ENCODE results near the gene LY9. TPM values are rescaled to one million over a fixed set of nuclear protein-coding genes. Genes with fewer than 3 reads are reported as not detected.

LY9 gene
- total and polyA plus RNA-seq, 12 donors, result 0.10 to 1.4 (median 0.34) TPM; not detected in 6

DNA sequence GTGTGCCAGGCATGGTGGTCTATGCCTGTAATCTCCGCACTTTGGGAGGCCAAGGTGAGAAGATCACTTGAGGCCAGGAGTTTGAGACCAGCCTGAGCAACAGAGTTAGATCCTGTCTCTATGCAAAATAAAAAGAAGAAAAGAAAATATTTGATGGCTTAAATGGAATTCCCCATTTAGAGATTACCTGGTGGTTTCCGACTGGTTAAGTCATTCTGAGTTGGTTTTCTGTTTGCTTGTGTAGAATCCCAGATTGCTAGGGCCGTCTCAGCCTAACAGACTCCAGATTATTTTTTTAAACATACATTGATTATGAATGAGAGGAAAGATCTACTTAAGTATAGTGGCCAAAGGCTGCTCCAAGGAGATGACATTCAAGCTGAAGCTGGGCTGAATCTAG, 22.9 kb upstream of the LY9 start:
- Histone ChIP-seq H3K4me3 (no peak overlapping the region), H3K36me3 (no peaks in the 10 kb centered on the region), H3K27me3 (peaks cover 0 to 19% (median 12%) of the 10 kb centered on the region in 7 donors), H3K27ac (no peak overlapping the region), H3K4me1 (peaks cover 0 to 5% (median 0%) of the 10 kb centered on the region in 9 donors), H3K9me3 (peaks cover 0 to 2% (median 0%) of the 10 kb centered on the region in 11 donors)
- DNase-seq (no peak), ATAC-seq (no peak)
- 85 to 86% methylated on average over 3 of the region's 3 CpGs for WGBS, 2 donors
- TF ChIP-seq, protein P1, sequence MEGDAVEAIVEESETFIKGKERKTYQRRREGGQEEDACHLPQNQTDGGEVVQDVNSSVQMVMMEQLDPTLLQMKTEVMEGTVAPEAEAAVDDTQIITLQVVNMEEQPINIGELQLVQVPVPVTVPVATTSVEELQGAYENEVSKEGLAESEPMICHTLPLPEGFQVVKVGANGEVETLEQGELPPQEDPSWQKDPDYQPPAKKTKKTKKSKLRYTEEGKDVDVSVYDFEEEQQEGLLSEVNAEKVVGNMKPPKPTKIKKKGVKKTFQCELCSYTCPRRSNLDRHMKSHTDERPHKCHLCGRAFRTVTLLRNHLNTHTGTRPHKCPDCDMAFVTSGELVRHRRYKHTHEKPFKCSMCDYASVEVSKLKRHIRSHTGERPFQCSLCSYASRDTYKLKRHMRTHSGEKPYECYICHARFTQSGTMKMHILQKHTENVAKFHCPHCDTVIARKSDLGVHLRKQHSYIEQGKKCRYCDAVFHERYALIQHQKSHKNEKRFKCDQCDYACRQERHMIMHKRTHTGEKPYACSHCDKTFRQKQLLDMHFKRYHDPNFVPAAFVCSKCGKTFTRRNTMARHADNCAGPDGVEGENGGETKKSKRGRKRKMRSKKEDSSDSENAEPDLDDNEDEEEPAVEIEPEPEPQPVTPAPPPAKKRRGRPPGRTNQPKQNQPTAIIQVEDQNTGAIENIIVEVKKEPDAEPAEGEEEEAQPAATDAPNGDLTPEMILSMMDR (IDR thresholded peaks at IDR 0.05), result no peak
- intact Hi-C loops (cut with DNase I), result no loop called here

- peaks cover 0 to 19% (median 12%) of the 10 kb centered on the region in 7 donors for H3K27me3 ChIP-seq
- no peak overlapping the region for H3K27ac ChIP-seq
- ATAC-seq (no peak), DNase-seq (no peak)
- 73 to 82% methylated on average over 2 of the region's 2 CpGs for WGBS, 2 donors
- H3K4me1 ChIP-seq, result no peaks in the 10 kb centered on the region
- peaks cover 0 to 2% (median 0%) of the 10 kb centered on the region in 11 donors for H3K9me3 ChIP-seq
- H3K4me3 ChIP-seq, result no peak overlapping the region
- intact Hi-C loops (cut with DNase I), result no loop called here
- no peaks in the 10 kb centered on the region for H3K36me3 ChIP-seq
- TF ChIP-seq, protein P1 (IDR thresholded peaks at IDR 0.05), result no peak
Observed at GRCh38 chr1:160774886-160775719, 20.9 kb upstream of the LY9 start.

DNA sequence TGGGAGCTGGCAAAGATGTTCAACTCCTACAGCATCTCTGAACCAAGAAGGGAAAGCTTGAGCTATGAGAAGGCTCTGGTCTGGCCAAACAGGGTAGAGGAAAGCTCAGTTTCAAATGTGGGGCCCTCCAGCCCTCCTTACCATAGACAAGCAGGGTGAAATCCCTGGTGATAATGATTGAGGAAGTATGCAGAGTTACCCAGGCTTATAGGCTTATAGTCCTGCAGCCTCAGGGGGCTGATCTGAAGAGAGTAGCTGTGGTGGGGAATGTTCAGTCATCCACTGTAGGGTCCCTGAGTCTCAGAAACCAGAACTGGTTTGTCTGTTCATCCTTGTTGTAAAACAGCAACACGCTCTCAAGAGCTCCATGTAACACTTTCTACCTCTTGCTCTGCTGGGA, 19.8 kb upstream of the LY9 start:
- ATAC-seq, result no peak
- intact Hi-C loops (cut with DNase I), result no loop called here
- WGBS, 2 donors, result 95 to 100% methylated on average over 1 of the region's 1 CpG

DNA sequence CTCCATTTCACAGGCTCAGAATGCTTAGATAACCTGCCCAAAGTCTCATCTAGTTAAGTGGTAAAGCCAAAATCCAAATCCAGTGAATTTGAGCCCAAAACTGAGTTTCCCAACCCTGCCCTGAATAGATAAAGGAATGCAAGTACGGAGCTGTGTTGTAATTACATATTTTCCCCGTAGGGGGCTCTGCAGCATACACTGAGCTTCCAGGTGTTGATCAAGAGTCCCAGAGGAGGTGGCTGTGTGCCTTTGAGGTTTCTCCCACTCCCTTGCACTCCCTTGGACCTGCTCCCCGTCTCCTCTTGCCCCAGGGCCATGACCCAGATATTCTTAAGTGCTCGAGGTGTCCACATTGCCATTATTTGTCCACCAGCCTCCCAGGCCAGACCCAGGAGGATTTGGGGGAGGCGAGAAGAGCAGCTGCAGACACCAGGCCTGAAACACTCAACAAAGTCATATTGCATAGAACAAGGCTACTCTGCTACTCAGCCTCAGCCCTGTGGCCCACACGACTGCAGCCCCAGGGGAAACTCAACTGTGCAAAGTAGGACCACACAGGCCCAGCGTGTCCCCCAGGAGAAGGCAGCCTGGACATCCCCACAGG, 18.4 kb upstream of the LY9 start:
- ATAC-seq (no peak), DNase-seq (no peak)
- Histone ChIP-seq H3K4me1 (peaks cover 0 to 2% (median 0%) of the 10 kb centered on the region in 9 donors), H3K36me3 (no peaks in the 10 kb centered on the region), H3K9me3 (no peaks in the 10 kb centered on the region), H3K4me3 (no peak overlapping the region), H3K27me3 (peaks cover 0 to 19% (median 11%) of the 10 kb centered on the region in 7 donors), H3K27ac (no peak overlapping the region)
- intact Hi-C loops (cut with DNase I), result no loop called here
- TF ChIP-seq, protein P1 (IDR thresholded peaks at IDR 0.05), result peak in 6 of 9 donors; percentile 13 to 54 (median 25)
- WGBS, 2 donors, result 67 to 69% methylated on average over 7 of the region's 7 CpGs

More for the DNA sequence above, 19.8 kb upstream of the LY9 start:
- H3K4me3 ChIP-seq, result no peak overlapping the region
- TF ChIP-seq, protein P1 (IDR thresholded peaks at IDR 0.05), result no peak
- H3K36me3 ChIP-seq, result no peaks in the 10 kb centered on the region
- H3K9me3 ChIP-seq, result peaks cover 0 to 2% (median 0%) of the 10 kb centered on the region in 11 donors
- H3K27ac ChIP-seq, result no peak overlapping the region
- no peak for DNase-seq
- H3K27me3 ChIP-seq, result peaks cover 0 to 19% (median 12%) of the 10 kb centered on the region in 7 donors
- no peaks in the 10 kb centered on the region for H3K4me1 ChIP-seq

Measured in heart right ventricle (tissue), 16 donors.